ENCODE data around the gene FGGY. TPM values are rescaled to one million over a fixed set of nuclear protein-coding genes. Genes with fewer than 3 reads are reported as not detected.
"Not testable (repeated sequence)": the region's sequence is repeated elsewhere in the genome, so short reads cannot be mapped to it uniquely, and the experiment has no call there.

FGGY gene
- total RNA-seq, 1 donor from 2014 or later, result 31.2 TPM

- Histone ChIP-seq H3K36me3 (no peaks in the 10 kb centered on the region), H3K27ac (replicated peaks) (no peak overlapping the region), H3K4me1 (no peaks in the 10 kb centered on the region), H3K9me3 (replicated peaks) (peaks cover 7% of the 10 kb centered on the region), H3K27me3 (ENCODE audit: low read depth) (no peaks in the 10 kb centered on the region), H3K4me3 (no peak overlapping the region)
- intact Hi-C loops (cut with micrococcal nuclease), result no loop called here
- DNase-seq, result no peak
- no peak for TF ChIP-seq CTCF (IDR thresholded peaks at IDR 0.05; ENCODE audit: borderline replicate concordance)
These were observed 272.3 kb downstream of the FGGY start for GRCh38 chr1:59569198-59569597.

- Histone ChIP-seq H3K4me1 (no peaks in the 10 kb centered on the region), H3K4me3 (no peak overlapping the region), H3K27me3 (ENCODE audit: low read depth) (no peaks in the 10 kb centered on the region), H3K27ac (replicated peaks) (no peak overlapping the region), H3K36me3 (no peaks in the 10 kb centered on the region), H3K9me3 (replicated peaks) (peaks cover 9% of the 10 kb centered on the region)
- intact Hi-C loops (cut with micrococcal nuclease), result no loop called here
- TF ChIP-seq CTCF (IDR thresholded peaks at IDR 0.05; ENCODE audit: borderline replicate concordance), result no peak
- DNase-seq, result no peak
These were observed 273.6 kb downstream of the FGGY start for GRCh38 chr1:59570524-59570923.

- no peaks in the 10 kb centered on the region for H3K4me1 ChIP-seq
- DNase-seq, result no peak
- no peaks in the 10 kb centered on the region for H3K36me3 ChIP-seq
- H3K27me3 ChIP-seq (ENCODE audit: low read depth), result no peaks in the 10 kb centered on the region
- H3K4me3 ChIP-seq, result no peak overlapping the region
- no peak overlapping the region for H3K27ac ChIP-seq (replicated peaks)
- peaks cover 9% of the 10 kb centered on the region for H3K9me3 ChIP-seq (replicated peaks)
- no peak for TF ChIP-seq CTCF (IDR thresholded peaks at IDR 0.05; ENCODE audit: borderline replicate concordance)
- intact Hi-C loops (cut with micrococcal nuclease), result no loop called here
These were observed 277.2 kb downstream of the FGGY start for GRCh38 chr1:59574085-59574484.

GRCh38 chr1:59577774-59578173 is 280.9 kb downstream of the FGGY start:
- no peak for TF ChIP-seq CTCF (IDR thresholded peaks at IDR 0.05; ENCODE audit: borderline replicate concordance)
- DNase-seq, result no peak
- Histone ChIP-seq H3K4me3 (no peak overlapping the region), H3K27me3 (ENCODE audit: low read depth) (no peaks in the 10 kb centered on the region), H3K36me3 (no peaks in the 10 kb centered on the region), H3K4me1 (no peaks in the 10 kb centered on the region), H3K9me3 (replicated peaks) (peaks cover 9% of the 10 kb centered on the region), H3K27ac (replicated peaks) (no peak overlapping the region)
- intact Hi-C loops (cut with micrococcal nuclease), result no loop called here

- intact Hi-C loops (cut with micrococcal nuclease), result no loop called here
- no peak overlapping the region for H3K4me3 ChIP-seq
- no peak for TF ChIP-seq CTCF (IDR thresholded peaks at IDR 0.05; ENCODE audit: borderline replicate concordance)
- H3K4me1 ChIP-seq, result no peaks in the 10 kb centered on the region
- H3K27me3 ChIP-seq (ENCODE audit: low read depth), result no peaks in the 10 kb centered on the region
- no peak overlapping the region for H3K27ac ChIP-seq (replicated peaks)
- no peak for DNase-seq
- peaks cover 2% of the 10 kb centered on the region for H3K9me3 ChIP-seq (replicated peaks)
- H3K36me3 ChIP-seq, result no peaks in the 10 kb centered on the region
These were observed 282.3 kb downstream of the FGGY start for GRCh38 chr1:59579222-59579621.

GRCh38 chr1:59580257-59580656 is 283.4 kb downstream of the FGGY start:
- no peaks in the 10 kb centered on the region for H3K27me3 ChIP-seq (ENCODE audit: low read depth)
- H3K4me3 ChIP-seq, result no peak overlapping the region
- H3K36me3 ChIP-seq, result no peaks in the 10 kb centered on the region
- H3K9me3 ChIP-seq (replicated peaks), result no peaks in the 10 kb centered on the region
- DNase-seq, result no peak
- no peak for TF ChIP-seq CTCF (IDR thresholded peaks at IDR 0.05; ENCODE audit: borderline replicate concordance)
- intact Hi-C loops (cut with micrococcal nuclease), result no loop called here
- H3K27ac ChIP-seq (replicated peaks), result no peak overlapping the region
- no peaks in the 10 kb centered on the region for H3K4me1 ChIP-seq

- H3K9me3 ChIP-seq (replicated peaks); H3K27me3 ChIP-seq (ENCODE audit: low read depth); H3K4me3 ChIP-seq; intact Hi-C loops (cut with micrococcal nuclease); H3K27ac ChIP-seq (replicated peaks); DNase-seq; H3K36me3 ChIP-seq: not testable (repeated sequence)
- H3K4me1 ChIP-seq, result peaks cover 16% of the 10 kb centered on the region
These were observed 295.5 kb downstream of the FGGY start for GRCh38 chr1:59592410-59592809.

All from left ventricle myocardium inferior (tissue), 1 donor.